NCI-H510A treated with DMSO at 0.1 percent for 48 hours (cell line): ENCODE results near the gene KCNQ1.

Source experiments
- DNase-seq: peaks from one replicate; lab custom pipeline; 2025; lab: John Stamatoyannopoulos, UW

The KCNQ1 gene

DNA sequence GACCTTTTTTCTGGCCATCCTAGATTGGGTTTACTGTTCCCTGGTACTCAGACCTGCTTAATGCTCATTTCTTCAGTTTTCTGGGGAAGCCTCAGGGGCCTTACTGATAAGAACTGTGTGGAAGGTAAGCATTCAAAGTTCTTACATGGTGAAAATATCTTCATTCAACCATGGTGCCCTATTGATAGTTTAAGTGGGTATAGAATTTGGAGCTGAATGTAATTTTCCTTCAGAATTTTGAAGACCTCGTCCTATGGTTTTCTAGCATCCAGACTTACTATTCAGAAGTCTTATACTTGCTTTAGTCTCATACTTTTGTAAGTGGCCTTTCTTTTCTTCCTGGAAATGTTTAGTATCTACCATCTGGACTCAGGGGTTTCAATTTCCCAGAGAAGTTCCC lies 365.0 kb downstream of the KCNQ1 start:
- no peak for DNase-seq

DNA sequence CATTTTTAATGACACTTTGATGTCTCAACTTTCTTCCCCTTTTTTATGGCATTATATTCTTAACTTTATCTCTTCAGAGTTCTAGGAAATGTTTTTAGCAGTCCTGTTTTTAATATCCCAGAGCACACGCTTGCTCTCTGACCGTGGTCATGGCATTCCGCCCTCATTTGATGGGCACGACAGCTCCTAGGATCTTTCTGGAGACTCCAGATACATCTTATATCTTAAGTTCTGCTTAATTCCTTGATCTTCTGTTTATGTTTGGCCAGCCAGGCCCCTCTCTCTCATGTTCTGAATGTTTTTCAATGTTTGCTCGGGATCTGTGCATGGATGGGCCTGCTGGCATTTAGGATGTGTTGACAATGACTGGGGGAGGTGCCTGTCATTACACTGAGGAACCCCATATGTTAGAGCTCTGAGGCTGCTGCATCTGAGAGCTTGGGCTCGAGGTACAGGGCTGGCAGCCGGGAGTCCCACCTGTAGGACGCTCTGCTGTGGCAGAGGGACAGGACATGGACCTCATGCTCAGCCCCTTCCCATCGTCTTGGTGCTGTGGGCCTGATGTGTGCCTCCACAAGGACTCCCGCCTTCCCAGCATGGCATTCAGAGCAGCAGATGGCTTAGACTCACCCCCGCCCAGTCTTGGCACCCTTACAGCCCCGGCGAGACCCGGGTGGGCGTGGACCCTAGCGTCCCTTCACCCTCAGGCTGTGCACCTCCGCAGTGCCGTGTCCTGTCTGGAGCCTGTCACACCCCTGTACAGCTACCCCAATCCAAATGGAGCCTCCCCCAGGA lies 365.8 kb downstream of the KCNQ1 start:
- DNase-seq = no peak

DNA sequence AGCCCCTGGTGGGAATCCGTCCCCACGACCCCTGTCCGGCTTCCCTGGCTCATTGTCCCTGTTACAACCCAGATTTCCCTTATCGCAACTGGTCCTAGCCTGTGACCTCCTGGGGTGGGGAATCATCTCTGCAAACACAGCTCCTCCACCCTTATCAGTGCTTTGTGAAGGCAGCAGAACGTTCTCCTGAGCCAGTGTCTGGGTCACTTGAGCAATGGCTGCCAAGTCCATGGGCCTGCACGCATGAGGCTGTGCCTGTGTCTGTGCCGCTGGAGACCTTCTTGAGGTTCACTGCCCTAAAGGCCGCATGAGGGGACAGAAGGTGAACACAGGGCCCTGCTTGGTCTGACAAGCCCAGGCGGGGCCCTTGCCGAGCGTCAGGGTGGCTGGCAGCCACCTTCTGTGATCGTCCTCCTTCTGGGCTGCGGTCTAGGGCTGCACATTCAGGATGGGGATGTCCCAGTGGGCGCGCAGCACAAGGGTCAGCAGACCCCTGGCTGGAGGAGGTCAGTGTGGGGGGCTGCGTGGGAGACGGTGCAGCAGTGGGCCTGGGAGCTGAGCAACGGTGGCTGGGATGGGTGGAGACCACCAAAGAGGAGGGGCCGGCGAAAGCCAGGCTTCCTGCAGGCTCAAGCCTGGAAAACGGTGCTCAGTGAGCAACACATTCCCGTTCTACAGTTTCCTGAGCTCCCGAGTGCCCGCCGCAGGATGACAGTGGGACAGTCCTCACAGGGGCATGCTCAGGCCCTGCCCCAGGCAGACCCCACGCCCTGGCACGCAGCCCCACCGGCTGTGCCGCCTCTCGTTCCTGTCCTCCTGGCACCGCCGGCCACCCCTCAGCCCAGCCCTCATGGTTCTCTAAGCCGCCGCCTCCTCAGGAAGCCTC lies 366.6 kb downstream of the KCNQ1 start:
- DNase-seq = no peak

DNA sequence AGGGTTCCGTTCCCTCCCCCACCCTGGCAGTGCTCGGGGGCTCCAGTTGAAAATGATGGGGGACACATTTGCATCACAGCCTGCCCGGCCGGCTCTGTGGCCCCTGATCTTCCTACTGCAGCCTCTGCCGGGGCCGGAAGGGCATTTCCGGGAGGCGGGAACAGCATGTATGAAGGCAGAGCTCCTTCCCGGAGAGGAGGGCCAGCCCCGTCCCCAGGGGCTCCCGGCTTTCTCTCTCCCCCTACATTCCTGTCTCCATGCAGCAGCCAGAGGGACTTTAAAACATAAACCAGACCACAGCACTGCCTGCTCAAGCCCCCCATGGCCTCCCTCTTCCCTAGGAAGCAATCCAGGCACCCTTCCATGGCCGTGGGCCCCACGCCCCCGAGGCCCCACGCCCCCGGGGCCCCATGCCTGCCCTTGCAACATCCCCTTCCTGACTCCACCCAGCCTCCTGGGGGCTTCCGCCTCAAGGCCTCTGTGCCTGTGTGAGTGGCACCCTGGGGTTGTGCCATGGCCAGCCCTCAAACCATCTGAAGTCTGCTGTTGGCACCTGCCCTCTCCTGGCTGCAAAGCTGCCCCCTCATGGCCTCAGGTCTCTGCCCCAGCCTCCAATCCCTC lies 367.7 kb downstream of the KCNQ1 start:
- DNase-seq = no peak

DNA sequence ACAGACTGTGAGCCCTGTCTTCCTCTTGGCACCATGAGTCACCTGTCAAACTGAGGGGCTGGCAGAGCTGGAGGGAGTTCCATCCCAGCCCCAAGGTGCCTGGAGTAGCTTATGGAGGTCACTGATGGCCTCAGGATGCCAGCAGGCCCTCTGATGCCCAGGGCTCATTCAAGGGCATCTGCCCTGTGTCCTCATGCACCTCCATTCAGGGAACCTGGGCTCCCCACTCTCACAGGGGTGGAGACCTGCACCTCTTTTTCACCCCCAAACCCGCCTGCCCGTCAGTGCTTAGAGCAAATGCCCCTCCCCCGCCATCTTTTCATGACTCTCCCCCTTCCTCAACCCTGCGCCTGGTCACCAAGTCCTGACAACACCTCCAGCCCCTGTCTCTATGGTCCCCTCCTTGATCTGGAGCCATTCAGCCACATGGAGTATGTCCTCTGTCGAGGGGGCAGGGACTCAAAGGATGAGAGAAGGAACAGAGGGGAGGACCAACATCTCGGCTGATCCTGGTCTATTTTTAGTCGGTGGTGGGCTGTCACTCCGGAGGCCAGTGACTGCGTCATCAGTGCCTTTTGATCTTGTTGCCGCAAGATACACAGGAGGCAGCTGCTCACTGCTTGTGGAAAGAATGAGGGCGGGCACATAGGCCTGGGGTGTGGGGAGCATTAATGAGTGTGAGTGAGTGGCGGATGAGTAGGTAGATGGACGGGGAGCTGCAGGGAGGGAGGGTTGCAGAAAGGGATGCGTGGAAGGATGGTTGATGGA lies 368.5 kb downstream of the KCNQ1 start:
- no peak for DNase-seq

DNA sequence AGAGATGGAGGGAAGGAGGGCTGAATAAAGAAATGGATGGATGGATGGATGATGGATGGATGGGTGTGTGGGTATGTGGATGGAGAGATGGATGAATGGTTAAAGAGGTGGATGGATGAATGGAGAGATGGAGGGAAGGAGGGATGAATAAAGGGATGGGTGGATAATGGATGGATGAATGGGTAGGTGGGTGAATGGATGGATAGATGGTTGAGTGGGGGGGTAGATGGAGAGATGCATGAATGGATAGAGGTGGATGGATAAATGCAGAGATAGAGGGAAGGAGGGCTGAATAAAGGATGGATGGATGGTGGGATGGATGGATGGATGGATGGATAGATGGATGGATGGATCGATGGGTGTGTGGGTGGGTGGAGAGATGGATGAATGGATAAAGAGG lies 369.2 kb downstream of the KCNQ1 start:
- DNase-seq = no peak

DNA sequence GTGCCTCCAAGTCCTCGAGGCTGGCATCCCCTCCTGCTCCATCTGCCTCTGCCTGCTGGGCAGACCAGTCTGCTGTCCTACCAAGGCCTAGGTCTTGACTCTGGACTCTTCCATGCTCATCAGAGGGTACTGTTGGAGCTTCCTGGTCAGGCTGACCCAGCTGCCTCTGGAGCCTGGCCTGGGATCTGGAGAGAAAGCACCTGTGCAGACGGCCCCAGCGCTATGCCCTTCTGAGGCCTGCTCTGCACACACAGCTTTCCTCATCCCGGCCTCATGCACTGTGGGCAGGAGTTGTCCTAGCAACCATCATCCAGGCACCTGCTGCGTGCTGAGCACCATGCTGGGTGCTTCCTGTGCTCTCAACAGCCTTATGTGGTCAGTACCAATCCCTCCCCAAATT lies 369.9 kb downstream of the KCNQ1 start:
- DNase-seq = no peak

DNA sequence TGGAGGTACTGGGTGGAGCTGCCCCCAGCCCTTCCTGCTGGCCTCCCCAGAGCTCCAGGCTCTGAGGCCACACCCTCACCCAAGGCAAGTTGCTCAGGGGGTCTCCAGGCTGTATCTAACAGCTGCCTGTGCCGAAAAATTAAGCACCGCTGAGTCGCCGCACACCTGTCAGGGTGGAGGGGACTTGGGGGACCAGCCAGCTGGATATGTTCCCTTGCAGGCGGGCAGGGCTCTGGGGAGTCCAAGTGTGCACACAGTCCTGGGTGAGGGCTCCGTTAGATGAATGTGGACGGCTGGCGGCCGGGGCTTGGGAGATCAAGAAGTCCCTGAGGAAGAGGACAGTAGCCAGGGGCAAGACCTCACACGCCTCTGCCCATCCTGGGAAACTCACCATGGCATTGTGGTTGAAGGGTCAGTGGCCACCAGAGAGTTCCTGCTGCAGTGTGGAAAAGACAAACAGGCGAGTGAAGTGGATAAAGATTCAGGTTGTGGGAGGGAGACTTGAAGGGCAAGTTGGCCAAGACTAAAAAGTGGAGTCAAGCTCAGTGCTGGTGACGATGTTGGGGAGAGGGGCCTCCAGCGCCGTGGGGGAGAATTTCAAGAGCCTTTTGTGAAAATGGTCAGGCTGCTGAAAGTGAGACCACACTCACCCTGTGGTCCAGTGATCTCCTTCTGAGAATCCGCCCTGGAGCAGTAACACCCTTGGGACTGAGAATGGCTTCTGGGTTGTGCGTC lies 371.1 kb downstream of the KCNQ1 start:
- no peak for DNase-seq

DNA sequence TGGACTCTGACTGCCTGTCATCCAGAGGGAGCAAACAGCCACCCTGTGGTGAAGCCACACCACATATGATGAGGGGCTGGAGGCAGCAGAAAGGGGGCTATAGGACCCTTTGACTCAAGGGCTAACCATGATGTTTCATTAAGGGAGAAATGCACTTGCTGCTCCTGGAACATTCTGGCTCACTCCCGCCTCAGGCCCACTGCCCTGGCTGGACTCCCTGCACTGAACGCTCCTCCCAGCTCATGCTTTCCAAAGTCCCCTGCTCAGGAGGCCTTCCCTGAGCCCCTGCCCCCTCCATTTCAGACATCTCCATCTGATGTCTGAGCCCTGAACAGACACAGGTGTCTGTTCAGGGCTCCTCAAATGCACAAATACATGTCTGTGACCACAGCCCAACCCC lies 371.7 kb downstream of the KCNQ1 start:
- DNase-seq = no peak

DNA sequence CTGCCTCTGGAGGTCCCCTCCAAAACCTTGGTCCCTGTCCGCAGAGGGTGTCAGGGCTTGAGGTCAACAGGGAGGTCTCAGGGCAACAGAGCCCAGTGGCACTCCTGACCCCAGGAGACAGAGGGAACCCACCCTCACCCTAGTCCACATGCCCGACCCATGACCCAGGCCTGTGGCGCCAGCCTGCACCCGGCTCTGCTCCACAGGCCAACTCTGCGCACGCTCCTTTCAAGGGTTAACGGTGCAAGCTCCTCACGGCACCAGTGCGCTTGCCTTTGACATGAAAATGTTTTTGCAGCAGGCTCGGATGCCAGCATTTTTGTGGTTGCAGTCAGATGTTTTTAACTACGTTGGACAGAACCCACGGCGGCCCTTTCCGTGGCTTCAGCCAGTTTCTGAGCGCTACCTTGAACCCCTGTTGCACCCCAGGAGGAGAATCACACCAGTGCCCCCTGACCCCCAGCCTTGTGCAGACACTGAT lies 372.2 kb downstream of the KCNQ1 start:
- no peak for DNase-seq

DNA sequence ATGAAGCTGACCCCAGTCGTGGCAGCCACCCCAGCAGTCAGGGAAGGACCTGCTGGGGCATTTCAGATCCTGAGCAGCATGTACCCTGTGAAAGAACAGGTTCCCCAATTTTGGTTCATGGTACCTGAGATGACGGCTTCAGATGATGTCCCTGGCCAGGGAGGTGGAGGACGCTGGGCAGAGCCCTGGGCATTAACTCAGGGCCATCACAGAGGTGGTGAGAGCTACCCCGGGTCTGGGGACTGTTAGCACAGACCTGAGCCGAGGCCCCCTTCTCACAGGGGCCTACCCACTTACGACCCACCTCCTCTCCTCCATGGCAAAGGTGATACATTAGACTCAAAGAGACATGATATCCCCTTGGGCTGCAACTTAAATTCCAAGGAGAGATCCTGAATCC lies 372.6 kb downstream of the KCNQ1 start:
- no peak for DNase-seq

DNA sequence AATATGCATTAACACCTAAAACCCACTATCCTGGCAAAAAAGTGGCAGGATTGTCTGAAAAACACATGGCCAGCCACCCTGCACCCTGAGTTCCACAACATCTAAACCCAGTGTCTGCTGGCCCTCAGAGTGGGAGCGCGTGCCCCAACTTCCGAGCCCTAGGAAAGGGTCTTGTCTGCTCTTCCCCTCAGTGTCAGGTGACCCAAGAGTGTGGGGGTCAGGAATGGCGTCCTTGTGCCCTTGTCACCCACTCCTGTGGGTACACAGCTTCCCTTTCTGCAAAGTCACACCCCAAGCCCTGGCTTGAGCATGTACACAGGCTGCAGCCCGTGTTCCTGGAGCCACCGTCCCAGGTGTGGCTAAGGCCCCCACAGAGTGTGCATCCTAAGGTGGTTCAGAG lies 373.2 kb downstream of the KCNQ1 start:
- no peak for DNase-seq

DNA sequence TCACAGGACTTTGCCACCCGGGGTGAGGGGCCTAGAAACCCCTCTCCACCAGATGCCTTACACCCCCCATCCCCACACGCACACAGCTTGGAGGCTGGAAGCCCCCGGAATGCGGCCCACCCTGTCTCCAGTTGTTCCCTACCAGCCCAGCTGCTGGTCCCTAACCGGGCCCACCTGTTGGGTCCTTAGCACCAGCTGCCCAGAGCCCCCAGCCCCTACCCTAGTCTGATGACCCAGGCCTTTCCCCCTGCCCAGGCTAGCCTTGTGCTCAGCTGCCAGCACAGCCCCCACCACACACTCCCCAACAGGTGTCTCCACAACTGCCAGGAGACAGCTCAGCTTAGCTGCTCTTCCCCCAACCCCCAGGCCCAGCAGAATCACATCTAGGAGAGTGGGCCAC lies 373.7 kb downstream of the KCNQ1 start:
- no peak for DNase-seq

DNA sequence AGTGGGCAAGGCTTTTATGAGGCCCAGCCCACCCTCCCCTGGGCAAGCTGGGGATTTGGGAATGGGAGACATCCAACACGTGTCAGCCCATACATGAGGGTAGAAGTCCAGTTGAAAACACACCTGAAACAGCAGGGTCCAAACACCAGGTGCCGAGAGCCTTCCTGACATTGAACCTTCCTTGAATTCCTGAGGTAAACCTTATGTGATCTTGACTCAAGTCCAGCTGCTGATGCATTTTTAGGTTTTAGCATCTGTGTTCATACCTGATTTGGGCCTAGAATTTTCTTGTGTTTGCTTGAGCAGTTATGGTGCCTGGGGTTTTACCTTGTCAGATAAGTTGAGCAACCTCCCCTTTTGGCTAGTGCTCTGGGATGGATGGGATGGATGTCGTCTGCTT lies 374.5 kb downstream of the KCNQ1 start:
- no peak for DNase-seq

DNA sequence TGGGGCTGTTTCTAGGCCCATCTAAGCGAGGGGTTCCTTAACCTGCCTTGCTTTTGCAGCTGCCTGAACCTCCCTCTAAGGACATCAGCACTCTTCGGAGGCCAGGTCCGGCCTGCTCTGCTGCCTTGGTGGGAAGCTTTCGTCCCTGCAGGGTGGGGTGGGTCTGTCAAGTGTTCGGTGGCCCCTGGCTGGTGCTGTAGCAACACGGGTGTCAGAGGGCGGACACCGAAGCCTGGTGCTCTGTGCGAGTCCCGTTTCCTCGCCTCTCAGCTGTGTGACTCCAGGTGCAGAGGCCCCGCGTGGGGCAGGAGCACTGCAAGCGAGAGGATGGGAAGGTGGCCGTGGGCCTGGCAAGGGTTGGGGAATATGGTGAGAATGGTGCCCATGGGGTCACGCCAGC lies 376.2 kb downstream of the KCNQ1 start:
- no peak for DNase-seq

DNA sequence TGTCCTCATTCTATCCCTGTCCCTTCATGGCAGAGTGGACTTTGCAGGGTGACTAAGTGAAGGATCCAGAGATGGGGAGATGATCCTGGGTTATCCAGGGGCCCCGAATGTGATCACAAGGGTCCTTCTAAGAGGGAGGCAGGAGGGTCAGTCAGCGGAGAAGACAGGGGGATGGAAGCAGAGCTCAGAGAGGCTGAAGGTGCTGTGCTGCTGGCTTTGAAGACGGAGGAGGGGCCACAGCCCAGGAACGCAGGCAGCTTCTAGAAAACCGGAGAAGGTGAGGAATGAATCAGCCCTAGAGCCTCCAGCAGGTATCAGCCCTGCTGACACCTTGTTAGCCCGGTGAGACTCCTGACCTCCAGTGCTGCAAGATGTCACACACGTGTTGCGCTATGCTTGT lies 377.1 kb downstream of the KCNQ1 start:
- DNase-seq = no peak

DNA sequence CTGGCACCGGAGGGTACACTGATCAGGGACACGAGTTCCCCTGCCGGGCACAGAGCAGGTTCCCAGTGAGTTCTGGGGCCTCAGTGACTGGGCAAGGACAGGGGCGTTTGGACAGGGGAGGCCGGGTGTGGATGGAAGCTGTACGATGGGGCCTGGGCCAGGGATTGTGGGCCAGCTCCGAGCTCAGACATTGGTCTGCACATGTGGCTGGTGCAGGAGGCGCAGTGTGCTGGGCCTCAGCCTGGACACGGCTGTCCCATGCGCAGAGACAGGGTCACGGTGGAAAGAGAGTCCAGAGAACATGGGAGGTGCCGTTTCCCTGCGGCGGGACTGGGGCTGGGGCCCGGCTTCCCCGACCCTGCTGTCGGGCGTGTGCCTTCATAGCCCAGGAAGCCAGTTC lies 380.0 kb downstream of the KCNQ1 start:
- DNase-seq = no peak

DNA sequence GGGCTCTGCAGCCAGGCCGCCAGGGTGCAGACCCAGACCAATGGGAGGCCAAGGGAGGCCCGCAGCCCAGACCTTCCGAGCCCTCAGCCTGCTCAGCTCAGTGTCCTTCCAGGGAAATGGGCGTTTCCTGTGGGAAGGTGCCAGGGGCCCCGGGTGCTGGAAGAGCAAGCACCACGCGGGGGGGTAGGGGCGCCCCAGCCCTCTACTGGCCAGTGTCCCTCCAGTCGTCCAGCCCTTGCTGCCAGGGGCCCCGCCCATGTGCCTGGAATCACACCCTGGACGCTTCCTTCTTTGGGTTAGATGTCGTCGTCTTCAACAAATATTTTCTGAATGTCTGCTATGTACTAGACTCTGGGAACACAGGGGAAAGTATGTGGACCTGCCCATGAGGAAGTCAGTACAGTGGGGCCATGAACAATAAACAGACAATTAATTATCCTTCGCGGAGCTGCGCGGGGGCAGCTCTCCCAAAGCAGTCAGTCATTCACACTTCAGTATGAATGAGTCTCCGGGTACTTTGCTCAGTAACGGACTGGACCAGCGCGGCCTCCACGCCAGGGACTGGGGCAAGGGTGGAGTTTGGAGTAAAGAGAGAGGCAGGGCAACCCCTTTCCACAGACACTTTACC lies 380.6 kb downstream of the KCNQ1 start:
- DNase-seq = no peak

DNA sequence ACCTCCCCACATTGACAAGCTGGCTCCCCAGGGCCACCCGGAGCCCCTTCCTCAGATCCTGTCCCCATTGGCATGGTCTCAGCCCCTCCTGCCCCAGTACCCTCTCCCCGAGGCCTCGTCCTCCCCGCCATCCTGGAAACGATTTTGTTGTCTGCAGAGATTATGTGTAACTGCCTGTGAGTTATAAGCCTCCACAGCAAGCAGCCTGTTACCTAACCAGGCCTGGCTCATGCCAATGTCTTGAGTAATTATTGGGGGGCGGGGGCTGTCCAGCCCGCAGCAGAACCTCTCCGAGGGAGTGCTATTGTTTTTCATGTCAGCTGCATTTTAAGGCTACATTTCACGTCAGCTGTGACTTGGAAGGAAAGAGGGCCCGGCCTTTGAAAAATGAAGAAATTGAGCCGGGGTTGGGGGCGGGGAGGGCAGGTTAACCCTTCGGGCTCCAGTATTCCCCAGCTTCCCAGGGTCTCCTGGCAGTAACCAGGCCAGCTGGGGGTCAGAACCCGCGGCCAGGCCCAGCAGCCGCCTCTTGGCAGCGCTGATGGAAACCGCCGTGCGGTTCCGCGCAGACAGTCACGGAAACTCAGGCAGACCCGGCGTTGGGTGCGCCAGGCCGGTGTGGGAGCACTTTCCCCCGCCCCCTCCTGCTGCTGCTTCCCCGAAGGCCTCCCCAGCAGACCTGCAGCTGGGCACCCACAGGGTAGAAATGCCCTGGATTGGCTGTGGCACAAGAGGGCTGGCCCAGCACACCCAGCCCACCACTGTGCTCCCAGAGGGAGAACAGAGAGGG lies 381.3 kb downstream of the KCNQ1 start:
- DNase-seq = no peak

DNA sequence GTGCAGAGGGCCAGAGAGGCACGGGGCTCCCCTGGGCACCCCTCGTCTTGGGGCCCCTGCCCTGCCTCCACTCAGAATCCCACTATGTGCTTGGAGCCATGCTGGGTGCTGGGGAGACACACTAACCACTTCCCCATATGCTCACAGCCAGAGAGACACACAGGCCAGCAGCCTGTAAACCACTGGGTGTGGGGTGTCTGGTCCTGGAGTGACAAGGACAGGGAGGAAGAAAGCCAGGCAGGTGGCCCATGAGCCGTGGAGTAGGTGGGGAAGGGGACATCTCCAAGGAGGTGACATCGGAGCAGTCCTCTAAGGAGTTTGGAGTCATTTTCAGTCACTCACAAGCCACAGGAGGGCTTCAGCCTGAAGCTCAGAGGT lies 381.9 kb downstream of the KCNQ1 start:
- no peak for DNase-seq
